HG02798 (cell line): ENCODE measurements around the gene ROPN1.
A peak's percentile ranks its signal among the peaks of the same experiment; 100 is the strongest.
"Not testable (repeated sequence)": the region's sequence is repeated elsewhere in the genome, so short reads cannot be mapped to it uniquely, and the experiment has no call there.

Source experiments
- ATAC-seq: cut with Tn5 transposase; IDR thresholded peaks from one replicate; pipeline ENCODE4 v1.9.1; 2021; ENCODE audit warnings: mild to moderate bottlenecking; ENCODE audit not compliant: unreplicated experiment, poor library complexity

The ROPN1 gene

GRCh38 chr3:124001366-124001765 lies 9.4 kb upstream of the ROPN1 start:
- ATAC-seq: not testable (repeated sequence)

GRCh38 chr3:123997543-123997942 lies 5.6 kb upstream of the ROPN1 start:
- no peak for ATAC-seq

- no peak for ATAC-seq
These were observed 1.9 kb upstream of the ROPN1 start for GRCh38 chr3:123993818-123994217.

- ATAC-seq: no peak
These were observed 5.5 kb downstream of the ROPN1 start for GRCh38 chr3:123986427-123986826.

GRCh38 chr3:123984957-123985356 lies 7.0 kb downstream of the ROPN1 start:
- no peak for ATAC-seq

GRCh38 chr3:123984350-123984749 lies 7.6 kb downstream of the ROPN1 start:
- ATAC-seq: no peak

GRCh38 chr3:123981317-123981716 lies 10.6 kb downstream of the ROPN1 start:
- ATAC-seq: not testable (repeated sequence)

GRCh38 chr3:123980539-123980938 lies 11.4 kb downstream of the ROPN1 start:
- ATAC-seq: no peak

- ATAC-seq: not testable (repeated sequence)
These were observed 12.1 kb downstream of the ROPN1 start for GRCh38 chr3:123979525-123980501.

GRCh38 chr3:123976904-123977303 lies 15.0 kb downstream of the ROPN1 start:
- ATAC-seq: not testable (repeated sequence)

GRCh38 chr3:123976181-123976898 lies 15.6 kb downstream of the ROPN1 start:
- ATAC-seq: not testable (repeated sequence)

- not testable (repeated sequence) for ATAC-seq
These were observed 16.9 kb downstream of the ROPN1 start for GRCh38 chr3:123975030-123975429.

GRCh38 chr3:123971406-123971805 lies 20.5 kb downstream of the ROPN1 start:
- no peak for ATAC-seq

GRCh38 chr3:123967260-123967659 lies 24.7 kb downstream of the ROPN1 start:
- ATAC-seq: not testable (repeated sequence)

- ATAC-seq: peak; percentile 48
These were observed 25.1 kb downstream of the ROPN1 start for GRCh38 chr3:123966799-123967198.

- ATAC-seq: not testable (repeated sequence)
These were observed 27.1 kb downstream of the ROPN1 start for GRCh38 chr3:123964793-123965192.

GRCh38 chr3:123961508-123961856 lies 30.4 kb downstream of the ROPN1 start:
- no peak for ATAC-seq

- peak; percentile 87 for ATAC-seq
These were observed 31.0 kb downstream of the ROPN1 start, which contains the start of gene CCDC14 for GRCh38 chr3:123960781-123961507. Gene CCDC14, minus strand, starts transcription at chr3:123961229. Its CDS starts 56 bp downstream, at chr3:123961173.

GRCh38 chr3:123953735-123954134 lies 38.2 kb downstream of the ROPN1 start:
- peak; percentile 78 for ATAC-seq

- ATAC-seq: peak; percentile 18
These were observed 38.9 kb downstream of the ROPN1 start for GRCh38 chr3:123952844-123953520.
